Measurements from ENCODE around the gene HDAC4. TPM values are rescaled to one million over a fixed set of nuclear protein-coding genes. Genes with fewer than 3 reads are reported as not detected.

Gene HDAC4
- total RNA-seq, 2 donors from 2014 or later: 22.3 to 48.6 TPM

- Mint-ChIP-seq H3K4me1 (ENCODE audit: low read depth in 2 of 2) (no peaks in the 10 kb centered on the region), H3K27ac (no peak overlapping the region), H3K4me3 (no peak overlapping the region), H3K9me3 (no peaks in the 10 kb centered on the region), H3K27me3 (peaks cover 10 to 17% of the 10 kb centered on the region in 2 donors), H3K36me3 (no peaks in the 10 kb centered on the region)
- ATAC-seq (peak; percentile 67 to 83), DNase-seq (ENCODE audit: low spot score) (peak; percentile 61)
Measured at GRCh38 chr2:239035361-239035814, 365.4 kb downstream of the HDAC4 start.

DNA sequence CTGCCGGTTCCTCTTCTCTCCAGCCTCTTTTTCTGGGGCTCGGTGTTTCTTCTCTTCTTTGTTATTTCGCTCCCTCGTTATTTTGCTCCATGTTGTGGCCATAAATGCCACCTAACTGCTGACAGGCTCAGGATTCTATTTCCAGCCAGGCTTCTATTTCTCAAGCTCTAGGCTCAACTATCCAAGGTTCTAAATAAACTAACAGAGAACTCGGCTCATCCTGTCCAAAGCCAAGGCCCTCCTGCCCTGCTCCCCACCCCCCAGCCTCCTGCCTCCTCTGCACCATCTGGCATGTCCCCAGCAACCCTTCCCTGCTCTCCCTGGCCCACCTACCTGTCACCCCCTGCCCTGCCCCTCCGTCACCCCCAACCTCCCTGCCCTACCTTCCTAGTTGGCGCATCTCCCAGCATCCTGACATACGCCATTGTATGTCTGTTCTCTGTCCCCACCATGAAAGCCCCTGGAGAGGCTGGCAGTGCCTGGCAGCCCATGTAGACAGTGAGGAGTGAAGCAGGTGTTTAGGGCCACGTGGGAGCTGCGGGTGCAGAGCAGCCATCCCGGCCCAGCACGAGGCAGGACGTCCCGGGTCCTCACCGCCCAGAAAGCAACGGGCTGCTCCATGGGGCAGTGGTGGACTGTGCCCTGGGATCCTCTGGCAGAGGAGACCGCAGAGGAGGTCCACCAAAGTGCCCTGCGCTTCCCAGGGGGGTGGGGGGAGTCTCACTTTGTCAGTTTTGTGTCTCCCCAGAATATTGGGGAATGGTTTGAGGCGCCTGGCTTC lies 366.1 kb downstream of the HDAC4 start:
- H3K4me1 Mint-ChIP-seq (ENCODE audit: low read depth in 2 of 2): no peaks in the 10 kb centered on the region
- H3K27me3 Mint-ChIP-seq: peaks cover 10 to 17% of the 10 kb centered on the region in 2 donors
- no peak for ATAC-seq
- no peak overlapping the region for H3K27ac Mint-ChIP-seq
- DNase-seq (ENCODE audit: low spot score): peak; percentile 47
- H3K36me3 Mint-ChIP-seq: no peaks in the 10 kb centered on the region
- no peak overlapping the region for H3K4me3 Mint-ChIP-seq
- no peaks in the 10 kb centered on the region for H3K9me3 Mint-ChIP-seq

- Mint-ChIP-seq H3K36me3 (no peaks in the 10 kb centered on the region), H3K27me3 (peaks cover 10 to 17% of the 10 kb centered on the region in 2 donors), H3K27ac (no peak overlapping the region), H3K4me3 (no peak overlapping the region), H3K4me1 (ENCODE audit: low read depth in 2 of 2) (no peaks in the 10 kb centered on the region), H3K9me3 (no peaks in the 10 kb centered on the region)
- DNase-seq (ENCODE audit: low spot score) (peak; percentile 59), ATAC-seq (no peak)
Measured at GRCh38 chr2:239033801-239034560, 366.8 kb downstream of the HDAC4 start.

DNA sequence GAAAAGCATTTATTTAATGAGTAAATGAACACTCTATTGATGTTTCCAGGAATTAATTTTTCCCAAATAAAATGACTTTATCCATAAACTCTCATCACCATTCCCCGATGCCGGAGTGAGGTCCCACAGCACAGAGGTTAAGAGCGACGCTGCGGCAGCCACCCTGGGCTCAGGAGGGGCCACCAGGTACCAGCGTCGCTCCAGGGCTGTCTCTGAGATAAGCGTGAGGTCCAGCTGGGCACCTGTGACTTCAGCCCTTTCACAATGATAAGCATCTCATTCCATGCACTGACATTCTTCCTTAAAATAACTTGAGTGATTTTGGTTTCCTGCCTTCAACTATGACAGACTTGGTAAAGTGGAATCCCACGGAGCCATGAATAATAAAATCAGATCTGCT lies 370.9 kb downstream of the HDAC4 start:
- Mint-ChIP-seq H3K36me3 (no peaks in the 10 kb centered on the region), H3K27ac (no peak overlapping the region), H3K4me1 (ENCODE audit: low read depth in 2 of 2) (no peaks in the 10 kb centered on the region), H3K27me3 (peaks cover 10 to 17% of the 10 kb centered on the region in 2 donors), H3K4me3 (no peak overlapping the region), H3K9me3 (no peaks in the 10 kb centered on the region)
- no peak for ATAC-seq
- peak; percentile 25 for DNase-seq (ENCODE audit: low spot score)

GRCh38 chr2:239028253-239028619 lies 372.6 kb downstream of the HDAC4 start:
- no peaks in the 10 kb centered on the region for H3K36me3 Mint-ChIP-seq
- no peaks in the 10 kb centered on the region for H3K9me3 Mint-ChIP-seq
- peaks cover 8 to 17% of the 10 kb centered on the region in 2 donors for H3K27me3 Mint-ChIP-seq
- DNase-seq (ENCODE audit: low spot score) (peak; percentile 28), ATAC-seq (no peak)
- H3K27ac Mint-ChIP-seq: no peak overlapping the region
- no peak overlapping the region for H3K4me3 Mint-ChIP-seq
- no peaks in the 10 kb centered on the region for H3K4me1 Mint-ChIP-seq (ENCODE audit: low read depth in 2 of 2)

GRCh38 chr2:239027391-239028252 lies 373.2 kb downstream of the HDAC4 start:
- no peaks in the 10 kb centered on the region for H3K36me3 Mint-ChIP-seq
- H3K27me3 Mint-ChIP-seq: peaks cover 8 to 15% of the 10 kb centered on the region in 2 donors
- H3K4me3 Mint-ChIP-seq: no peak overlapping the region
- no peak overlapping the region for H3K27ac Mint-ChIP-seq
- no peak for ATAC-seq
- H3K9me3 Mint-ChIP-seq: no peaks in the 10 kb centered on the region
- H3K4me1 Mint-ChIP-seq (ENCODE audit: low read depth in 2 of 2): no peaks in the 10 kb centered on the region
- DNase-seq (ENCODE audit: low spot score): peak; percentile 51

DNA sequence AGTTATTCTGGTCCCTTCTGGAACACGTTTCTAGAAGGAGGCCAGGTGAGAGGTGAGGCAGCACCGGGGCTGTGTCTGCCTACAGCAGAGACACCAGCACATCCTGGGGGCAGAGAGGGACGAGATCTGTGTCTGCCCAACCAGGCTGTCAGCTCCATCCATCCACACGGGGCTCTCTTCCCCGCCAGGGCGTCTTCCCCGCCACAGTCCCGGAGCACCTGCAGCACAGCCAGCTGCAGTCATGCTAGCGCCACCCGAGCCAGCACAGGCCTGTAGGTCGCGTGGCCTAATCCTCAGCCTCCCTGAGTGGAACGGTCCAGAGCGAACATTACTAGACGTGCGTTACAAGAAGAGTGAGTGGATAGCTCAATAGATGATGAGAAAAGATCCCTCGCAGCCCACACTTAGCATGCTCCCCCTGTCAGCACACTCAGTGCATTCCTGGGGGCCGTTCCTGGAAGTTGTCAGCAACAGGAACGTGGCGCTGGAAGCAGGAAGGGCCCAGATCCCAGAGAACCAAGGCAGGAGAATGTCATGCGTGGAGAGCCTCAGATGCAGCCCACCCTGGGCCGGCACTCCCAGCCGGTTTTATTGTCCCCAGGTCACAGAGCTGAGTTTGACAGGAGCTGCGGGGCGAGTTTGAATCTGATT lies 374.0 kb downstream of the HDAC4 start:
- no peaks in the 10 kb centered on the region for H3K9me3 Mint-ChIP-seq
- H3K27ac Mint-ChIP-seq: no peak overlapping the region
- H3K4me3 Mint-ChIP-seq: no peak overlapping the region
- peak; percentile 28 for DNase-seq (ENCODE audit: low spot score)
- no peaks in the 10 kb centered on the region for H3K4me1 Mint-ChIP-seq (ENCODE audit: low read depth in 2 of 2)
- no peak for ATAC-seq
- H3K27me3 Mint-ChIP-seq: peaks cover 4 to 7% of the 10 kb centered on the region in 2 donors
- H3K36me3 Mint-ChIP-seq: no peaks in the 10 kb centered on the region

GRCh38 chr2:239025951-239026461 lies 374.8 kb downstream of the HDAC4 start:
- Mint-ChIP-seq H3K27ac (no peak overlapping the region), H3K27me3 (no peaks in the 10 kb centered on the region), H3K9me3 (no peaks in the 10 kb centered on the region), H3K36me3 (no peaks in the 10 kb centered on the region), H3K4me3 (no peak overlapping the region), H3K4me1 (ENCODE audit: low read depth in 2 of 2) (no peaks in the 10 kb centered on the region)
- no peak for ATAC-seq
- peak; percentile 40 for DNase-seq (ENCODE audit: low spot score)

DNA sequence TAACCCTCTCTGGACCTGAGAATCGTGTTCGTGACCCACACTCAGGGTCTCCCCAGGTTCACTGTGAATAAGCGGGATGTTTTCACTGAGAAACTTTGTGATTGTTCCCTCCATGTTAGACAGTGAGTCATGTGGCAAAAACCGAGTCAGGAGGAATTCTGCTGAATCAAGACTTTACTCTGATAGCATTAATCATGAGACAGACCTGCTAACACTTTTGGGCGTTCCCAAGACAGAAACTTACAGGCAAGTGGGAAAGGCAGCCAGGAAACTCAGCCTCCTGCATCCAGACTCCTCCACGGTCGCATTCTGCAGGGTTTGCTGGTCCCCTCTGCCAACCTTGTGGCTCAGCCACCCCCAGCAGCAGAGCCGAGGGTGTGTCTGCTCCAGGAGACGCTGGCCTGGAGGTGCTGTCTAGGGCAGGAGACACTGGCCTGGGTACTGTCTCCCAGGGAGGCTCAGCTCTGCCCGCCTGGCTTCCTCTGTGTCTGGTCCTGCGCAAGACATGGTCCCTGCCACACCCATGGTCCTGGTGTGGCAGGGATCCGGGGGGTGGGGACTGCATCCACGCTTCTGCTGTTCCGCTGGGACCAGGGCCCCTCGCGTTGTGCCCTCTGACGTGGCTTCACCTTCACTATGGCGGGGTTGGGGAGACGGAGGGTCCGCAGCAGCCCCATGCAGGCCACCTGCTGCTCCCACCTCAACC lies 375.6 kb downstream of the HDAC4 start:
- no peaks in the 10 kb centered on the region for H3K36me3 Mint-ChIP-seq
- DNase-seq (ENCODE audit: low spot score): peak; percentile 55
- no peak overlapping the region for H3K4me3 Mint-ChIP-seq
- H3K27ac Mint-ChIP-seq: no peak overlapping the region
- peaks cover 0 to 1% of the 10 kb centered on the region in 2 donors for H3K27me3 Mint-ChIP-seq
- H3K4me1 Mint-ChIP-seq (ENCODE audit: low read depth in 2 of 2): no peaks in the 10 kb centered on the region
- no peak for ATAC-seq
- H3K9me3 Mint-ChIP-seq: no peaks in the 10 kb centered on the region

GRCh38 chr2:239024226-239024625 lies 376.6 kb downstream of the HDAC4 start:
- Mint-ChIP-seq H3K9me3 (no peaks in the 10 kb centered on the region), H3K36me3 (no peaks in the 10 kb centered on the region), H3K4me1 (ENCODE audit: low read depth in 2 of 2) (no peaks in the 10 kb centered on the region), H3K27ac (no peak overlapping the region), H3K27me3 (peaks cover 0 to 4% of the 10 kb centered on the region in 2 donors), H3K4me3 (no peak overlapping the region)
- ATAC-seq: no peak
- DNase-seq (ENCODE audit: low spot score): peak; percentile 13

DNA sequence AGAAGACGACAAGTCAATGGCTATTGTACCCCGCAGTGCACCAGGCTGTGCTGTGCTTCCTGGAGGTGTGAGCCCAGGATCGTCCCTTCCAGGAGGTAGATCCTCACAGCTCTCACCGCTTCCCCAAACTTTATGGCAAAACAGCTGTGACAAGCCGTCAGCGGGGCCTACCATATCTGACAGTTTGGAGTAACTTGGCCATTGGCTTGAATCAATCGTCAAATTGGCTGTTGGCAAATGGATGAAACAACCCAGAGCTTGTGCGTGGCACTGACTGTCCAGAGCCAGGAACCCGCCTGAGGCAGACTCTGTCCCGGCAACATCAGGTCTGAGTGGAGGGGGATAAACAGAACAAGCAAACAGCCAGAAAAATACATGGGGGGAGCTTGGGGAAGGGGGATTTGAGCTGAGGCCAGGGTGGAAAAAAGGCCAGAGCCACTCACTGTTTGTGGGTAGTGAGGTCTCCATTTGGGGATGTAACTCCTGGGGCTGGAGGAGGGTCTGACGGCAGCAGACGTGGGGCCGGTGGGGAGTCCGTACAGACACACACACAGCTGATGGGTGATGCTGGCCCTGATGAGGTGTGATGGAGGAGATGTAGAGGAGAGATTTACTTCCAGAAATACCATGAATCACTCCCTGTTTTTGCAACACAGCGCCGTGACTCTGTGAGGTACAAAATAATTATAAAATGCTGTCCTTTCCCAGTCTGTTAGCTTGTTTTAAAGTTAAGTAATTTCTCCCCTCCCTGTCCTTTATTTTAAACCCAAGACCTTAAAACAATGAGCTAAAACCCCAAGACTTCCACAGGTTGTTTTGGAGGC lies 378.2 kb downstream of the HDAC4 start:
- no peak overlapping the region for H3K4me3 Mint-ChIP-seq

More for the DNA sequence above, 378.2 kb downstream of the HDAC4 start:
- Mint-ChIP-seq H3K27me3 (peaks cover 0 to 4% of the 10 kb centered on the region in 2 donors), H3K9me3 (no peaks in the 10 kb centered on the region), H3K4me1 (ENCODE audit: low read depth in 2 of 2) (no peaks in the 10 kb centered on the region), H3K36me3 (no peaks in the 10 kb centered on the region), H3K27ac (no peak overlapping the region)
- ATAC-seq (no peak), DNase-seq (ENCODE audit: low spot score) (peak; percentile 48)
